K562 (cell line): ENCODE measurements around the gene ERC2. TPM values are rescaled to one million over a fixed set of nuclear protein-coding genes. Genes with fewer than 3 reads are reported as not detected.

Experiments
- ATAC-seq: fragments of 200-7000 bp; cut with Tn5 transposase; 3 replicates; pipeline ENCODE4 v1.9.1; 2020; ENCODE audit warnings: moderate library complexity
- BruUV-seq: library from RNA; stranded (reverse); fragments of 400-500 nt; replicated peaks from 2 replicates; lab custom pipeline; 2021; lab: Mats Ljungman, UMichigan
- CTCF ChIA-PET: fragments of 300-600 bp; formaldehyde crosslinking; extraction: SDS; loops from one replicate; lab custom pipeline; 2021; ENCODE audit warnings: low intra/inter-chr PET ratio; lab: Yijun Ruan, JAX
- POLR2A ChIA-PET: fragments of 300-600, 350-650 bp; sonication (Branson Sonifier 250); formaldehyde crosslinking; extraction: SDS; loops from one replicate; lab custom pipeline; 2021; ENCODE audit warnings: antibody characterized with exemption, inconsistent platforms; lab: Yijun Ruan, JAX
- DNase-seq, 4 experiments: peaks; one replicate each; pipeline versions ENCODE4 v3.0.0 to v3.0.0-alpha.2; 2011 to 2018; ENCODE audit warnings: low spot score in 3 of 4, mixed read lengths in 3 of 4; ENCODE audit errors: extremely low read depth in 1 of 4
- FAIRE-seq: peaks from 2 replicates; lab custom pipeline; 2011; peaks lifted over from hg19 to GRCh38; lab: Jason Lieb, UNC
- H2AFZ ChIP-seq: 2 replicates; pipeline ENCODE4 v1.6.0; 2011; ENCODE audit warnings: low read depth, low read length, control low read depth, inconsistent platforms
- H3K27ac ChIP-seq: fragments of 200-600 bp; 3 replicates; pipeline ENCODE4 v1.8.0; 2011; ENCODE audit warnings: low read depth, mild to moderate bottlenecking, control low read depth, inconsistent platforms, low read length, moderate library complexity, mixed read lengths; ENCODE audit errors: extremely low read depth
- H3K27me3 ChIP-seq, 2 experiments: fragments of 300-600 bp in 1 of 2; 2 replicates in 1 of 2; 3 replicates in 1 of 2; pipeline versions ENCODE4 v1.6.0 to v1.8.0; 2011; ENCODE audit warnings: inconsistent platforms in 2 of 2, low read length in 2 of 2, mild to moderate bottlenecking in 1 of 2, mixed read lengths in 1 of 2, moderate library complexity in 1 of 2; ENCODE audit not compliant: control insufficient read depth in 2 of 2, insufficient read depth in 2 of 2
- H3K36me3 ChIP-seq: fragments of 300-600 bp; 3 replicates; pipeline ENCODE4 v1.8.0; 2011; ENCODE audit warnings: mild to moderate bottlenecking, low read length, inconsistent platforms; ENCODE audit not compliant: control insufficient read depth, insufficient read depth
- H3K4me1 ChIP-seq, 2 experiments: fragments of 200-600 bp in 1 of 2; replicated peaks in 1 of 2; 2 replicates in 1 of 2; 3 replicates in 1 of 2; pipeline versions ENCODE4 v1.5.1 to v1.8.0; 2011; ENCODE audit warnings: inconsistent platforms in 2 of 2, low read length in 2 of 2, mild to moderate bottlenecking in 1 of 2, mixed read lengths in 1 of 2, moderate library complexity in 1 of 2; ENCODE audit not compliant: control insufficient read depth in 2 of 2, insufficient read depth in 2 of 2
- H3K4me2 ChIP-seq: 2 replicates; pipeline ENCODE4 v1.6.1; 2011; ENCODE audit warnings: low read length, control low read depth, inconsistent platforms, mixed read lengths; ENCODE audit not compliant: insufficient read depth
- H3K4me3 ChIP-seq: fragments of 200-600 bp; sonication (generic), shearing (Covaris generic); 2 replicates; pipeline ENCODE4 v1.5.1; 2016; ENCODE audit warnings: control low read depth, inconsistent platforms
- H3K79me2 ChIP-seq: fragments of 200-600 bp; 3 replicates; pipeline ENCODE4 v1.8.0; 2011; ENCODE audit warnings: low read length, inconsistent platforms; ENCODE audit not compliant: control insufficient read depth, insufficient read depth
- H3K9ac ChIP-seq, 2 experiments: 2 replicates each; pipeline versions ENCODE4 v1.6.0 to v1.6.1; 2011; ENCODE audit warnings: low read depth in 2 of 2, low read length in 2 of 2, control low read depth in 1 of 2, inconsistent platforms in 1 of 2, mild to moderate bottlenecking in 1 of 2, mixed read lengths in 1 of 2; ENCODE audit not compliant: insufficient read depth in 1 of 2
- H3K9me1 ChIP-seq: one replicate; pipeline ENCODE4 v1.6.0; 2011; ENCODE audit warnings: inconsistent platforms, mild to moderate bottlenecking, low read length, moderate library complexity; ENCODE audit not compliant: control insufficient read depth, insufficient read depth
- H3K9me3 ChIP-seq: replicated peaks from 2 replicates; pipeline ENCODE4 v1.5.1; 2011; ENCODE audit warnings: low read depth, low read length, inconsistent platforms; ENCODE audit not compliant: control insufficient read depth, insufficient read depth
- H4K20me1 ChIP-seq: replicated peaks from 2 replicates; pipeline ENCODE4 v1.6.1; 2011; ENCODE audit warnings: low read length, inconsistent platforms, mixed read lengths; ENCODE audit not compliant: control insufficient read depth, insufficient read depth
- HMGN3 ChIP-seq: IDR thresholded peaks from 2 replicates; pipeline ENCODE4 v1.6.1; 2011; ENCODE audit warnings: borderline replicate concordance, low read depth, mild to moderate bottlenecking, mixed read lengths, low read length; ENCODE audit not compliant: insufficient read length; ENCODE audit errors: extremely low read depth
- MXD1 ChIP-seq: fragments of 250-450 bp; sonication (Bioruptor Pico); IDR thresholded peaks from 2 replicates; pipeline ENCODE4 v1.8.0; 2021; ENCODE audit warnings: borderline replicate concordance, mild to moderate bottlenecking, moderate library complexity; ENCODE audit not compliant: poor library complexity, severe bottlenecking
- PHTF2 ChIP-seq: fragments of 250-450 bp; sonication (Bioruptor Pico); IDR thresholded peaks from 2 replicates; pipeline ENCODE4 v1.5.0; 2021; ENCODE audit warnings: mild to moderate bottlenecking
- TGIF2 ChIP-seq: sonication (generic); formaldehyde crosslinking; IDR thresholded peaks from 2 replicates; pipeline ENCODE4 v1.8.1; 2022; ENCODE audit warnings: mild to moderate bottlenecking, missing genetic modification reagents, moderate library complexity
- WHSC1 ChIP-seq: IDR thresholded peaks from one replicate; pipeline ENCODE4 v1.6.1; 2012; ENCODE audit warnings: low read length, control low read depth, inconsistent platforms
- XRCC3 ChIP-seq: fragments of 450-650 bp; IDR thresholded peaks from 2 replicates; pipeline ENCODE4 v1.6.1; 2017; ENCODE audit warnings: mild to moderate bottlenecking, moderate library complexity
- ZC3H11A ChIP-seq: IDR thresholded peaks from 2 replicates; pipeline ENCODE4 v1.6.1; 2012; ENCODE audit warnings: low read depth, low read length, improper control_type of control experiment
- ZFPM2 ChIP-seq: fragments of 250-450 bp; sonication (Bioruptor Pico); IDR thresholded peaks from 2 replicates; pipeline ENCODE4 v1.5.1; 2022; ENCODE audit warnings: mild to moderate bottlenecking
- ZNF23 ChIP-seq: fragments of 250-450 bp; sonication (Bioruptor Pico); IDR thresholded peaks from 2 replicates; pipeline ENCODE4 v1.4.0; 2020; ENCODE audit warnings: mild to moderate bottlenecking
- ZNF277 ChIP-seq: fragments of 250-450 bp; sonication (Bioruptor Pico); IDR thresholded peaks from 2 replicates; pipeline ENCODE4 v1.8.0; 2022; ENCODE audit warnings: inconsistent platforms, mild to moderate bottlenecking, moderate library complexity, borderline replicate concordance
- ZNF431 ChIP-seq: sonication (generic); formaldehyde crosslinking; IDR thresholded peaks from 2 replicates; pipeline ENCODE4 v1.8.0; 2022; ENCODE audit warnings: mild to moderate bottlenecking, missing genetic modification reagents
- WGBS: fragments of 100-300 bp; shearing (Covaris generic); methylation state at CpG from one replicate; pipeline ENCODE4 v1.1.6; 2016; ENCODE audit warnings: low coverage, mixed read lengths; ENCODE audit not compliant: insufficient coverage; ENCODE audit errors: missing lambda C conversion rate; 5-methylcytosine and 5-hydroxymethylcytosine counted together
- in situ Hi-C: fragments of 300-500 bp; cut with MboI; formaldehyde crosslinking; loops from 4 replicates; pipeline ENCODE4 v1.15.0; 2018; ENCODE audit warnings: inconsistent platforms, mixed read lengths
- intact Hi-C: fragments of 100-400 bp; cut with micrococcal nuclease; formaldehyde crosslinking; loops from 2 replicates; pipeline ENCODE4 v1.14.2; 2022
- polyA plus RNA-seq, 8 experiments: library from polyadenylated mRNA; depleted of rRNA in 4 of 8; stranded (reverse) in 5 of 8; unstranded in 3 of 8; fragments of >200 nt; fragmentation: Nextera tagmentation in 2 of 8; fragmentation: Illumina TruSeq in 1 of 8; extraction: Ambion mirVana in 2 of 8; extraction: Trizol in 1 of 8; gene quantifications; 2 replicates each; pipeline versions ENCODE4 v1.2.1 to v1.2.3, GENCODE V29; 2011 to 2014; ENCODE audit warnings: inconsistent platforms in 1 of 8, missing spikeins in 1 of 8
- total RNA-seq, 7 experiments: library from RNA; depleted of rRNA in 6 of 7; stranded (reverse); fragments of >200 nt in 6 of 7; fragmentation: Illumina TruSeq in 2 of 7; extraction: Trizol in 2 of 7; gene quantifications; 2 replicates each; pipeline versions ENCODE4 v1.2.1 to v1.2.3, GENCODE V29; 2011 to 2021; ENCODE audit warnings: low replicate concordance in 1 of 7

The ERC2 gene
- total and polyA plus RNA-seq, 9 of the 15 experiments (the other 6 are each of a cell fraction or from before 2014, with no cell fraction given): 0.04 to 0.18 (median 0.07) TPM; not detected in 2

GRCh38 chr3:56086355-56086754 lies 381.9 kb downstream of the ERC2 start:
- TF ChIP-seq XRCC3 (no peak), TGIF2 (CRISPR knock-in tag) (no peak), ZC3H11A (no peak), WHSC1 (no peak), ZFPM2 (no peak), ZNF277 (no peak), MXD1 (no peak), PHTF2 (no peak), ZNF431 (no peak), HMGN3 (no peak), ZNF23 (CRISPR knock-in tag) (no peak)
- POLR2A ChIA-PET: no interaction called here
- in situ Hi-C loops: no loop called here

More at GRCh38 chr3:56086355-56086754, 381.9 kb downstream of the ERC2 start:
- no peaks in the 10 kb centered on the region for H3K36me3 ChIP-seq
- CTCF ChIA-PET: no interaction called here
- no peak overlapping the region for H3K4me2 ChIP-seq
- no peaks in the 10 kb centered on the region for H3K9me3 ChIP-seq
- BruUV-seq: no TSS peak
- ATAC-seq (no peak), DNase-seq (no peak), FAIRE-seq (no peak)
- H3K79me2 ChIP-seq: no peaks in the 10 kb centered on the region
- H2AFZ ChIP-seq: no peak overlapping the region
- H3K4me3 ChIP-seq: no peak overlapping the region
- H3K27ac ChIP-seq: no peak overlapping the region
- no peaks in the 10 kb centered on the region for H3K4me1 ChIP-seq
- no peaks in the 10 kb centered on the region for H3K9me1 ChIP-seq
- 0% methylated on average over 1 of the region's 1 CpG for WGBS
- H3K9ac ChIP-seq: no peak overlapping the region
- H4K20me1 ChIP-seq: no peaks in the 10 kb centered on the region
- intact Hi-C loops: no loop called here
- no peaks in the 10 kb centered on the region for H3K27me3 ChIP-seq
